ENCODE data around the gene LRRFIP1. TPM values are rescaled to one million over a fixed set of nuclear protein-coding genes. Genes with fewer than 3 reads are reported as not detected.

The LRRFIP1 gene
- total and polyA plus RNA-seq, 9 of the 15 experiments (the other 6 are each of a cell fraction or from before 2014, with no cell fraction given) = 13.1 to 45.2 (median 31.3) TPM

GRCh38 chr2:237708491-237708890 is 81.1 kb downstream of the LRRFIP1 start (continued):
- no peak for TF ChIP-seq GTF3C2 (IDR thresholded peaks at IDR 0.05; ENCODE audit: borderline replicate concordance, extremely low read depth, insufficient read length)
- TF ChIP-seq ARID2 (IDR thresholded peaks at IDR 0.05) = no peak

GRCh38 chr2:237708961-237709360 is 81.6 kb downstream of the LRRFIP1 start:
- Histone ChIP-seq H3K9me1 (ENCODE audit: control insufficient read depth, insufficient read depth, low read length) (peaks cover under 1% of the 10 kb centered on the region), H3K27me3 (ENCODE audit: control insufficient read depth in 2 of 2, insufficient read depth in 2 of 2, low read length in 2 of 2) (no peaks in the 10 kb centered on the region), H3K4me3 (no peak overlapping the region), H3K27ac (ENCODE audit: extremely low read depth, low read depth, low read length) (no peak overlapping the region), H3K36me3 (ENCODE audit: control insufficient read depth, insufficient read depth, low read length) (peaks cover 11% of the 10 kb centered on the region; the same call in 1 of the 3 replicates), H2AFZ (ENCODE audit: low read depth, low read length) (no peak overlapping the region), H3K4me1 (replicated peaks in 1 of 2; ENCODE audit: control insufficient read depth in 2 of 2, insufficient read depth in 2 of 2, low read length in 2 of 2) (peaks cover 2 to 15% of the 10 kb centered on the region in 2 experiments; a peak in 4 of 5 replicates), H3K9me3 (replicated peaks; ENCODE audit: control insufficient read depth, insufficient read depth, low read depth, low read length) (no peaks in the 10 kb centered on the region), H3K4me2 (ENCODE audit: insufficient read depth, low read length) (no peak overlapping the region), H3K79me2 (ENCODE audit: control insufficient read depth, insufficient read depth, low read length) (peaks cover 28% of the 10 kb centered on the region), H4K20me1 (replicated peaks; ENCODE audit: control insufficient read depth, insufficient read depth, low read length) (no peaks in the 10 kb centered on the region), H3K9ac (ENCODE audit: insufficient read depth in 1 of 2, low read depth in 2 of 2, low read length in 2 of 2) (no peak overlapping the region)
- no TSS peak for BruUV-seq (replicated peaks)
- ATAC-seq = no peak
- POLR2A ChIA-PET = interaction anchor here (1.2 kb wide), 1 partner anchor 9 kb away, joined by 3 read pairs; no protein-coding TSS in a partner anchor
- in situ Hi-C loops (cut with MboI) = no loop called here
- DNase-seq (ENCODE audit: extremely low read depth in 1 of 4, low spot score in 3 of 4) = no peak
- 86% methylated on average over 6 of the region's 6 CpGs for WGBS (ENCODE audit: insufficient coverage, low coverage, missing lambda C conversion rate)
- CTCF ChIA-PET (ENCODE audit: low intra/inter-chr PET ratio) = no interaction called here
- intact Hi-C loops (cut with micrococcal nuclease) = no loop called here
- no peak for FAIRE-seq
- TF ChIP-seq TAF7 (tag; IDR thresholded peaks at IDR 0.05) (no peak), GMEB1 (CRISPR knock-in tag; IDR thresholded peaks at IDR 0.05) (no peak), KDM4B (IDR thresholded peaks at IDR 0.05; ENCODE audit: borderline replicate concordance in 2 of 2, low read depth in 1 of 2) (no peak), ZSCAN29 (IDR thresholded peaks at IDR 0.05) (no peak), ZNF224 (CRISPR knock-in tag; IDR thresholded peaks at IDR 0.05) (no peak), ZBTB2 (IDR thresholded peaks at IDR 0.05) (no peak), OTX1 (CRISPR knock-in tag; IDR thresholded peaks at IDR 0.05) (no peak), DPF2 (IDR thresholded peaks at IDR 0.05) (no peak), E2F1 (CRISPR knock-in tag; IDR thresholded peaks at IDR 0.05) (no peak), ZNF354B (CRISPR knock-in tag; IDR thresholded peaks at IDR 0.05) (no peak)
- TF ChIP-seq, protein P1, sequence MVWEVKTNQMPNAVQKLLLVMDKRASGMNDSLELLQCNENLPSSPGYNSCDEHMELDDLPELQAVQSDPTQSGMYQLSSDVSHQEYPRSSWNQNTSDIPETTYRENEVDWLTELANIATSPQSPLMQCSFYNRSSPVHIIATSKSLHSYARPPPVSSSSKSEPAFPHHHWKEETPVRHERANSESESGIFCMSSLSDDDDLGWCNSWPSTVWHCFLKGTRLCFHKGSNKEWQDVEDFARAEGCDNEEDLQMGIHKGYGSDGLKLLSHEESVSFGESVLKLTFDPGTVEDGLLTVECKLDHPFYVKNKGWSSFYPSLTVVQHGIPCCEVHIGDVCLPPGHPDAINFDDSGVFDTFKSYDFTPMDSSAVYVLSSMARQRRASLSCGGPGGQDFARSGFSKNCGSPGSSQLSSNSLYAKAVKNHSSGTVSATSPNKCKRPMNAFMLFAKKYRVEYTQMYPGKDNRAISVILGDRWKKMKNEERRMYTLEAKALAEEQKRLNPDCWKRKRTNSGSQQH (CRISPR knock-in tag; IDR thresholded peaks at IDR 0.05) = no peak

Measured in K562 (cell line).